ENCODE results near the gene SLC25A39.

- TF ChIP-seq CTCF (IDR thresholded peaks at IDR 0.05), result no peak
- TF ChIP-seq ZFX (IDR thresholded peaks at IDR 0.05; ENCODE audit: borderline replicate concordance), result no peak
Measured at GRCh38 chr17:44321246-44322120, 3.1 kb downstream of the SLC25A39 start.
